ENCODE data around the gene GGCX.
"Not testable (repeated sequence)": the region's sequence is repeated elsewhere in the genome, so short reads cannot be mapped to it uniquely, and the experiment has no call there.

Gene GGCX

DNA sequence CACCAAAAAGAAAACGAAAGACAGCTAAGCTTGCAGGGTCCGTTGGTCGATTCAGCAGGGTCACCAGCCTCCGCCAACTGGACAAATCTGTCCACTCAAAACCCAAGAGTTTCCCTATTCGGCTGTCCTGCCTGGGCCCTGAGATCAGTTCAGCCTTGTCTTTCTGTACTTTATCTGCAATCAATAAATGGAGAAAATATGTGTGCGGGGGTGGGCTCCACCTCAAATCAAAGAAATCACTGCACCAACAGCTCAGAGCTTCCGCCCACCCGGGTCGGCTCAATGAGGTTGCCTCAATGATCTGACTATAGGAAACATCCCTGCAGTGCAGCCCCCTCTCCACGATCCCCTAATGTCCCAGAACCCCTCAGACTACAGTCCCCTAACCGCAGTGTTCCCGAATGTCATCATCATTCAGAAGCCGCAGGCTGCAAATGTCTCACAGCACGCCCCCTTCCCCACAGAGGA lies 447 bp downstream of the GGCX start:
- no peak for DNase-seq

DNA sequence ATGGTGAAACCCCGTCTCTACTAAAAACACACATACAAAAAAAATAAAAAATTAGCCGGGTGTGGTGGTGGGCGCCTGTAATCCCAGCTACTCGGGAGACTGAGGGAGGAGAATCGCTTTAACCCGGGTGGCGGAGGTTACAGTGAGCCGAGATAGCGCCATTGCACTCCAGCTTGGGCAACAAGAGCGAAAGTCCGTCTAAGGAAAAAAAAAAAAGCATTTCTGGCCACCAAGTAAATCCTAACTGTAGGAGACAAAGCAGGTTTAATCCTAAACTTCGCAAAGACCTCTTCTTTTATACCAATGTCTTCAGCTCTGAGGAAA lies 928 bp downstream of the GGCX start:
- not testable (repeated sequence) for DNase-seq

- no peak for DNase-seq
Observed at GRCh38 chr2:85558160-85558559, 3.1 kb downstream of the GGCX start.

DNA sequence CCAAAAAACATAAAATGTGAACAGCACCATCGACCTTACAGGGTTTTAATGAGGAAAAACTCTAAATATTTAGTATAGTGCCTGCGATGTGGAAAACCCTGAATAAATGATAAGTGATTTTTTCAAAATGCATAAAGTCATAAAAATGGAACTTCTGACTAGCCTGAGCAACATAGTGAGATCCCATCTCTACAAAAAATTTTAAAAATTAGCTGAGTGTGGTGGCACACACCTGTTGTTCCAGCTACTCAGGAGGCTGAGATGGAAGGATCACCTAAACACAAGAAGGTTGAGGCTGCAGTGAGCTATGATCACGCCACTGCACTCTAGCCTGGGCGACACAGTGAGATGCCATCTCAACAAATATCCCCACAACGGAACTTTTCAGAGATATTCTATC lies 4.2 kb downstream of the GGCX start:
- DNase-seq: no peak

DNA sequence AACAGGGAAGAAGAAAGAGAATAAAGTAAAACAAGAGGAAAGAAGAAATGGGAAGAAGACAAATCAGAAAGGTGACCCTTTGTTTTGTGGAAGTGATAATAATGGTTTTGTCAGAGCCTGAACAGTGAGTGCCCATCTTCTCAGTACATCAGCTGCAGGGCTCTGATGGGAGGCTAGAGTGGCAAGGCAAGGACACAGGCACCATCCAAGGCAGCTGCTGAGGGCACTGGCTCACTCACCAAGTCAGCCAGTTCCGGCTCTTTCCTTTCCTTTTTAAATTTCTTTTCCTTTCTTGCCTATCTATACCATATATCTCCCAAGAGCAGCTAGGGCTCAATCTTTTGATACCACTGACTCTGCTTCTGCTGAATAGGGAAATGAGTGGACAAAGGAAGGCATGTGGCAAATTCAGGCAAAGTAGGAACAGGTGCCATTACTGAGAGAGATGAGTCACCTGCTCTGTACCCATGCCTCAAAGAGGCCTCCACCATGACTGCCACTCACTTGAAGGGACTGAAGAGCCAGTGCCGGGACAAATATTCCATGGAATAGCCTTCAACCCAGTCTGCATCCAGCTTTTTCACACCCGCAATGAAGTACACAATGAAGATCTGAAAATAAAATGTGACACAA lies 6.2 kb downstream of the GGCX start:
- no peak for DNase-seq

- DNase-seq: no peak
Observed at GRCh38 chr2:85553184-85553583, 8.1 kb downstream of the GGCX start.

GRCh38 chr2:85551698-85552678 lies 9.3 kb downstream of the GGCX start:
- DNase-seq: peak; percentile 74 to 84 (median 74)

- no peak for DNase-seq
Observed at GRCh38 chr2:85550486-85550885, 10.8 kb downstream of the GGCX start.

- no peak for DNase-seq
Observed at GRCh38 chr2:85549826-85550225, 11.5 kb downstream of the GGCX start.

DNA sequence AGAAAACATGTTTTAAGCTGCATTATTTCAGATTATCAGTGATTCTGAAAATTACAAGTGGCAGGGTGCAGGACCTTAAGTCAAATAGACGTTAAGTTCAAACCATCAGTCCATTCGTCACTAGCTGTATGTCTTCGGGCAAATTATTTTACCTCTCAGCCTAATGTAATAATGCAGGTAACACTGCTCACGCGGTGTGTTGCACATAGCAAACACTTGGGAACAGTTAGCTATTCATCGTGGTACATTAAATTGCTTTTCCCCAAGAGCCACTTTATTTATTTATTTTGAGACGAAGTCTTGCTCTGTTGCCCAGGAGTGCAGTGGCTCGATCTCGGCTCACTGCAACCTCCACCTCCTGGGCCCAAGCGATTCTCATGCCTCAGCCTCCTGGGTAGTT lies 12.2 kb downstream of the GGCX start:
- DNase-seq: no peak

DNA sequence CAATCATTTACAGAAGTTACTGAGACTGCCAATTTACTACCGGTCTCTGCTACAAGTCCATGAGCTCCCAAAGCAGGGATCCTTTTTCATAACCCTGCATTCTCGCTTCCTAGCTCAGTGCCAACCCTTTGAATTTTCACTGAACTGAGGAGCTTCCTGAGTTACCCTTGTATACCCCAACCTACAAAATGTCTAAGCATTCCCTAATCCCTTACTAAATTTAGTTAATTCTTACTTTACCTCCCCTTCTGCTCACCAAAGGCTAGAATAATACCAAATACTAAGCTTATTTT lies 12.7 kb downstream of the GGCX start:
- no peak for DNase-seq

GRCh38 chr2:85547859-85548607 lies 13.3 kb downstream of the GGCX start:
- DNase-seq: no peak

DNA sequence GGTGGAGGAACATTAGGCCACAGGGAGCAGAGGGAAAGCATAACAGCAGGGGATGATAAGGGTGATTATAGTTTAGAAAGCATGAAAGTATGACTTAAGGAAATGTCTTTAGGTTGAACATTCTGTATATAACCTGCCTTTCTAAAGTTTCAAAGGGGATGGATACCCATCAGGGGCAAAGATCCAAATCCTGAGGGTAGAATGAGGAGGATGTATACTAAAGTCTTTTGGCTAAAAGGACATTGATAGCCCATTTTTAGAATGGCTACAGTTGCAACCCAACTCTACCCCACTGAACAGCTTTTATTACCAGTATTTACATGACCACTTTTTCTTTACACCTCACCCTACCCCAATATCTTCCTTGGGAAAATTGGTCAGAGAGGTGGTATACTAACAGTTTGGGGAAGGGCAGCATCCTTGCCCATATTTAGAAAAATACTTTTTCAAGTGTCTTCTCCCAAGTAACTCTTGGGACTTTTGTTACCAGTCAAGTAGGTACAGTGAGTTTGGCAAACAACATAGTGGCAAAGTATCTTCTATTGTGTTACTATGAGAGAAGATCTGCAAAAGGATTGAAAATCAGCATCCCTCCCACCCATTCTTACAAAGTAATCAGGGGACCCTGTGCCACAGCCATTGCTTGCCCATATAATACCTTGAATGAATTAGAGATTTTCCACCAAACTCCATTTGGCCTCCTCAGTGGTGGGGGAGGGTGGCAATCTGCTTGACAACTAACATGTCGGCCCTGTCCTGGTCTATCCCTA lies 14.0 kb downstream of the GGCX start:
- no peak for DNase-seq

- DNase-seq: no peak
Observed at GRCh38 chr2:85545780-85546240, 15.5 kb downstream of the GGCX start.

- DNase-seq: not testable (repeated sequence)
Observed at GRCh38 chr2:85544915-85545779, 16.1 kb downstream of the GGCX start.

DNA sequence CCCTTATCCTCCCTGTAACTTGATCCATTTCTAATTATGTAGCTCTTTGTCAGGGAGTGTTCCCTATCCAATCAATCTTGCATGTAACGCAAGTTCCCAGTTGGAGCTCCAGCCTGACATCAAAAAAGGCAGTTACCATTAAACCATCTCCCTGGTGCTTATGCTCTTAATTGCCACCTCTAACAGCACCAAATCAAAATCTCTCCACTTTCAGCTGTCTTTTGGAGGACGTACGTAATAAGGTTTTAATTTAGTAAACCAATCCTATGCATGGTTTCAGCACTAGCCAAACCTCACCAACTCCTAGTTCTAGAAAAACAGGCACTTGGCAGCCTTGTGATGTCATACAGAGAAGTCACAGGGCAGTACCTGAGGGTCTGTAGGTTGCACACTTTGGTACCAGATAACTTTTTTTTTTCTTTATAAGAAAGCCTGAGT lies 17.0 kb downstream of the GGCX start:
- DNase-seq: not testable (repeated sequence)

DNA sequence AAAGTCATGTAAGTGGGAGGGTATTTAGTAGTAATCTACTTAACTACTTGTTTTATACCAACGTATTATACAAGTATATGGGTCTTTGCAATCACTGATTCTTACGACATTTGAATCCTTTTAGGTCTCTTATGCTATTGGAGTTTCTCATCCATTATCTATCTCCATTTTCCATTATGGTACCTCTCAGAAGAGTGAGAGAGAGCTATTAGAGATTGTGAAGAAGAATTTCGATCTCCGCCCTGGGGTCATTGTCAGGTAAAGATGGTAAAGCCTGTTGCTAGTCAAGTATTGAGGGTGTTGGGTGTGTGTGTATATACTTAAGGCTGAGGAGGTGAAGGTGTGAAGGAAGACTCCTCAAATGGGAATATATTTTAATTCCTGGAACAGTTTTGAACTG lies 18.5 kb downstream of the GGCX start:
- no peak for DNase-seq

DNA sequence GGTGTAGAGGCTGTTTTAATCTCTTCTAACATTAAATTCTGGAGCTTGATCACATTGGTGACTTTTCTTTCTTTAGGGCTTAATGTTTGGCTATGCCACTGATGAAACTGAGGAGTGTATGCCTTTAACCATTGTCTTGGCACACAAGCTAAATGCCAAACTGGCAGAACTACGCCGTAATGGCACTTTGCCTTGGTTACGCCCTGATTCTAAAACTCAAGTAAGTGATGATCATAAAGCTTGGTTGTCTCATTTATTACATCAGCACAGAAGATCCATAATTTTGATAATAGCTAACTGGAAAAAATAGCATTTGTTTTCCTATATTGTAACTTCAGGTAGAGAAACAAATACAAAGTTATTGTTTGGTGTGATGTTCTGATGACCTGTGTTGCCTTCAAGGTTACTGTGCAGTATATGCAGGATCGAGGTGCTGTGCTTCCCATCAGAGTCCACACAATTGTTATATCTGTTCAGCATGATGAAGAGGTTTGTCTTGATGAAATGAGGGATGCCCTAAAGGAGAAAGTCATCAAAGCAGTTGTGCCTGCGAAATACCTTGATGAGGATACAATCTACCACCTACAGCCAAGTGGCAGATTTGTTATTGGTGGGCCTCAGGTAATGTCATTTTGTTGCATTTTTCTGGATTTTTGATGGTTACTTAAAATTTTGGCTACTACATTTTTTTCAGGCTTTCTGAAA lies 19.4 kb downstream of the GGCX start:
- DNase-seq: no peak

- no peak for DNase-seq
Observed at GRCh38 chr2:85541262-85541661, 20.0 kb downstream of the GGCX start.

DNA sequence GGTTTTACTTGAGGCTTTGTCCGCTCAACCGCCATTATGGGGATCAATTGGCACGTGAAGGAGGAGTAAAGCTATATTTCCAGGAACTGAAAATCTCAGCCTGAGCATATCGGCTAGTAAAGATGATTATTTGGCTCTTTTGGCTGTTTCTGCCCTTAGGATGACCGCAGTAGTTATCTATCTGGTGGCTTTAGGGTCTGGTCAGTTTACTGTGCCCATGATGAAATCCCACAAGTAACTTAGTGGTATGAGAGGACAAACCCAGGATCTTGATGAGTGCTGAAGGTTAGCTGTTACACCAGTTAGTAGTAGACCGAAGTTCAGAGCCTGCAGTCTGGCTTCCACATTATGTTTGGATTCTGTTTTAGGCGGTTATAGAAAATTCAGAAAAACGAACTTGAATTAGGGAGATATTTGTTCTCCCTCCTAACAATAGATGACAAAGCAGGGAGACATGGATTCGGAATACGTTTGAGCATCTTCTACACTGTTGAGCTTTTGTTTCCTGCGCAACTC lies 21.1 kb downstream of the GGCX start:
- no peak for DNase-seq

All from activated CD4-positive, CD25-positive, alpha-beta regulatory T cell (primary cell).